Posterior vena cava (tissue), 2 donors: ENCODE data around the gene TSPAN11. TPM values are rescaled to one million over a fixed set of nuclear protein-coding genes. Genes with fewer than 3 reads are reported as not detected.
"Not testable (repeated sequence)": the region's sequence is repeated elsewhere in the genome, so short reads cannot be mapped to it uniquely, and the experiment has no call there.

Experiments
- DNase-seq: peaks from one replicate; pipeline ENCODE4 v3.0.0-alpha.2; 2020; ENCODE audit warnings: low spot score
- intact Hi-C, 2 donors: fragments of 100-400 bp; cut with DNase I; formaldehyde crosslinking; loops; one replicate each; pipeline versions ENCODE4 v1.14.1 to v1.14.2; 2022 to 2023
- long read RNA-seq, 2 donors: library from polyadenylated mRNA; unstranded; transcript quantifications; one replicate each; pipeline ENCODE4 v2.0.0, GENCODE V29; 2020 to 2021
- total RNA-seq, 2 donors: library from RNA; stranded (reverse); fragmentation: NEBNext Ultra II Directional; extraction: Animal tissue kit (Norgen Biotek cat#: 25700); gene quantifications; one replicate each; pipeline ENCODE4 v1.2.1, GENCODE V29; 2021
- donor health status: DM: yes; HTN: yes; CAD: no.
- donor health status: DM: yes; HTN: yes; CAD: no.

Gene TSPAN11
- total RNA-seq: 1 to 10 TPM; 2.7 to 3.6 TPM
- long read RNA-seq, donor 1, partial matches to known transcripts: 0 of 2 reads
- long read RNA-seq, donor 1, other reads (novel, unspliced or antisense): 2 of 2 reads
- long read RNA-seq, donor 2, partial matches to known transcripts: 1 of 5 reads
- long read RNA-seq, donor 2, other reads (novel, unspliced or antisense): 3 of 5 reads

GRCh38 chr12:30926243-30927221, at the start of gene TSPAN11:
Gene TSPAN11, plus strand, starts transcription at chr12:30926748. Its CDS starts 27,244 bp downstream, at chr12:30953992.
- intact Hi-C loops: no loop called here
- DNase-seq: peak; percentile 81

- intact Hi-C loops: no loop called here
- no peak for DNase-seq
These were observed 49.3 kb upstream of the TSPAN11 start for GRCh38 chr12:30877105-30877875.

- intact Hi-C loops: no loop called here
- DNase-seq: no peak
These were observed 48.5 kb upstream of the TSPAN11 start for GRCh38 chr12:30878024-30878423.

- intact Hi-C loops: no loop called here
These were observed 46.5 kb upstream of the TSPAN11 start for GRCh38 chr12:30880061-30880460.

GRCh38 chr12:30880813-30881212, 45.7 kb upstream of the TSPAN11 start:
- intact Hi-C loops: no loop called here
- no peak for DNase-seq

More at GRCh38 chr12:30880061-30880460, 46.5 kb upstream of the TSPAN11 start:
- DNase-seq: no peak

GRCh38 chr12:30882706-30883105, 43.8 kb upstream of the TSPAN11 start:
- no peak for DNase-seq
- intact Hi-C loops: no loop called here

GRCh38 chr12:30884799-30885198, 41.7 kb upstream of the TSPAN11 start:
- no peak for DNase-seq
- intact Hi-C loops: no loop called here

- intact Hi-C loops: no loop called here
- no peak for DNase-seq
These were observed 41.2 kb upstream of the TSPAN11 start for GRCh38 chr12:30885321-30885720.

- intact Hi-C loops: no loop called here
- DNase-seq: no peak
These were observed 39.3 kb upstream of the TSPAN11 start for GRCh38 chr12:30887226-30887625.

GRCh38 chr12:30888241-30888640, 38.3 kb upstream of the TSPAN11 start:
- DNase-seq: no peak
- intact Hi-C loops: no loop called here

- intact Hi-C loops, DNase-seq: not testable (repeated sequence)
These were observed 32.0 kb upstream of the TSPAN11 start for GRCh38 chr12:30894531-30894930.

GRCh38 chr12:30896461-30896860, 30.1 kb upstream of the TSPAN11 start:
- intact Hi-C loops: no loop called here
- DNase-seq: no peak

GRCh38 chr12:30898846-30899245, 27.7 kb upstream of the TSPAN11 start:
- intact Hi-C loops: no loop called here
- no peak for DNase-seq

- no peak for DNase-seq
- intact Hi-C loops: no loop called here
These were observed 26.2 kb upstream of the TSPAN11 start for GRCh38 chr12:30900351-30900750.

- intact Hi-C loops: no loop called here
- DNase-seq: no peak
These were observed 24.5 kb upstream of the TSPAN11 start for GRCh38 chr12:30902001-30902400.

- DNase-seq: no peak
- intact Hi-C loops: no loop called here
These were observed 24.0 kb upstream of the TSPAN11 start for GRCh38 chr12:30902596-30902995.

GRCh38 chr12:30905463-30906009, 21.0 kb upstream of the TSPAN11 start:
- no peak for DNase-seq
- intact Hi-C loops: no loop called here

GRCh38 chr12:30908076-30908721, 18.3 kb upstream of the TSPAN11 start:
- intact Hi-C loops: no loop called here

GRCh38 chr12:30908722-30909348, 17.7 kb upstream of the TSPAN11 start:
- DNase-seq: no peak
- intact Hi-C loops: no loop called here

More at GRCh38 chr12:30908076-30908721, 18.3 kb upstream of the TSPAN11 start:
- no peak for DNase-seq
